Measurements from ENCODE around the gene ISCU. TPM values are rescaled to one million over a fixed set of nuclear protein-coding genes. Genes with fewer than 3 reads are reported as not detected.

The ISCU gene
- polyA plus RNA-seq, 1 of the 3 experiments (the other 2 are of a cell fraction), result 165 TPM

- Histone ChIP-seq H3K36me3 (replicated peaks in 1 of 2; ENCODE audit: control insufficient read depth in 1 of 2, insufficient read depth in 2 of 2, low read length in 1 of 2) (no peaks in the 10 kb centered on the region), H3K27ac (ENCODE audit: low read depth in 2 of 2, low read length in 1 of 2) (no peak overlapping the region), H3K4me3 (ENCODE audit: low read depth in 2 of 2, low read length in 1 of 2) (no peak overlapping the region), H3K4me1 (ENCODE audit: control insufficient read depth in 1 of 2, insufficient read depth in 2 of 2, low read depth in 1 of 2, low read length in 1 of 2) (no peaks in the 10 kb centered on the region; a peak in 1 of 4 replicates), H3K4me2 (no peak overlapping the region), H3K79me2 (ENCODE audit: insufficient read depth) (no peaks in the 10 kb centered on the region), H4K20me1 (ENCODE audit: insufficient read depth) (no peaks in the 10 kb centered on the region), H2AFZ (ENCODE audit: low read depth) (no peak overlapping the region), H3K9me2 (no peaks in the 10 kb centered on the region), H3K9me3 (no peaks in the 10 kb centered on the region), H3K9ac (no peak overlapping the region), H3K27me3 (ENCODE audit: insufficient read depth) (no peaks in the 10 kb centered on the region), H3F3A (replicated peaks; ENCODE audit: insufficient read depth) (no peaks in the 10 kb centered on the region)
- DNase-seq, result no peak
- ChIA-PET CTCF (interaction anchor here (0.7 to 3.7 kb wide), 3 partner anchors 14 to 515 kb away, joined by 4 to 46 read pairs (median 5); partner anchors contain the start of gene ALKBH2), POLR2A (interaction anchor here (0.6 kb wide), 1 partner anchor 16 kb away, joined by 5 read pairs; the partner anchor contains the start of gene ISCU)
- 53% methylated on average over 2 of the region's 2 CpGs for WGBS (ENCODE audit: low lambda C conversion rate)
- TF ChIP-seq RFX5 (IDR thresholded peaks at IDR 0.05; ENCODE audit: low read length), result no peak
- no peak for TF ChIP-seq JUND (IDR thresholded peaks at IDR 0.05)
- TF ChIP-seq MXI1 (IDR thresholded peaks at IDR 0.05; ENCODE audit: low read depth, low read length), result no peak
- TF ChIP-seq TEAD4 (IDR thresholded peaks at IDR 0.05; ENCODE audit: borderline replicate concordance, insufficient read depth), result no peak
- no peak for TF ChIP-seq RCOR1 (IDR thresholded peaks at IDR 0.05; ENCODE audit: low read length)
- TF ChIP-seq CTCF (IDR thresholded peaks at IDR 0.05), result no peak
- no peak for TF ChIP-seq YY1 (IDR thresholded peaks at IDR 0.05; ENCODE audit: low read depth)
- no peak for TF ChIP-seq NRF1 (IDR thresholded peaks at IDR 0.05; ENCODE audit: low read depth, low read length)
- no peak for TF ChIP-seq ELF1 (IDR thresholded peaks at IDR 0.05)
- no peak for TF ChIP-seq POLR2AphosphoS5 (IDR thresholded peaks at IDR 0.05; ENCODE audit: low read depth, low read length)
- no peak for TF ChIP-seq ZBTB33 (IDR thresholded peaks at IDR 0.05; ENCODE audit: borderline replicate concordance, low read depth)
- no peak for TF ChIP-seq IRF3 (IDR thresholded peaks at IDR 0.05; ENCODE audit: low read depth, low read length)
- TF ChIP-seq SMC3 (IDR thresholded peaks at IDR 0.05; ENCODE audit: low read depth, low read length), result no peak
Observed at GRCh38 chr12:108578264-108578663, 15.9 kb downstream of the ISCU start.

- Histone ChIP-seq H4K20me1 (ENCODE audit: insufficient read depth) (no peaks in the 10 kb centered on the region), H2AFZ (ENCODE audit: low read depth) (no peak overlapping the region), H3K36me3 (replicated peaks in 1 of 2; ENCODE audit: control insufficient read depth in 1 of 2, insufficient read depth in 2 of 2, low read length in 1 of 2) (no peaks in the 10 kb centered on the region), H3K27me3 (ENCODE audit: insufficient read depth) (no peaks in the 10 kb centered on the region), H3K27ac (ENCODE audit: low read depth in 2 of 2, low read length in 1 of 2) (no peak overlapping the region), H3K9me3 (no peaks in the 10 kb centered on the region), H3K79me2 (ENCODE audit: insufficient read depth) (no peaks in the 10 kb centered on the region), H3F3A (replicated peaks; ENCODE audit: insufficient read depth) (no peaks in the 10 kb centered on the region), H3K4me2 (no peak overlapping the region), H3K9me2 (no peaks in the 10 kb centered on the region), H3K4me3 (ENCODE audit: low read depth in 2 of 2, low read length in 1 of 2) (no peak overlapping the region), H3K9ac (no peak overlapping the region), H3K4me1 (ENCODE audit: control insufficient read depth in 1 of 2, insufficient read depth in 2 of 2, low read depth in 1 of 2, low read length in 1 of 2) (no peaks in the 10 kb centered on the region; a peak in 1 of 4 replicates)
- WGBS (ENCODE audit: low lambda C conversion rate), result 91% methylated on average over 3 of the region's 3 CpGs
- CTCF ChIA-PET, result interaction anchor here (0.7 kb wide), 1 partner anchor 39 kb away, joined by 3 read pairs; no protein-coding TSS in a partner anchor
- DNase-seq, result no peak
- POLR2A ChIA-PET, result no interaction called here
- TF ChIP-seq TCF12 (IDR thresholded peaks at IDR 0.05) (no peak), FOXJ3 (CRISPR knock-in tag; IDR thresholded peaks at IDR 0.05) (no peak), GABPA (IDR thresholded peaks at IDR 0.05; ENCODE audit: low read depth) (no peak), SIN3A (IDR thresholded peaks at IDR 0.05; ENCODE audit: borderline replicate concordance, low read depth, low read length) (no peak), PBX3 (IDR thresholded peaks at IDR 0.05) (no peak), MEF2A (IDR thresholded peaks at IDR 0.05; ENCODE audit: borderline replicate concordance, low read depth) (no peak), FOXM1 (IDR thresholded peaks at IDR 0.05; ENCODE audit: low read depth) (no peak), USF1 (IDR thresholded peaks at IDR 0.05; ENCODE audit: borderline replicate concordance, low read depth) (no peak)
Observed at GRCh38 chr12:108578813-108579212, 16.4 kb downstream of the ISCU start.

All from SK-N-SH (cell line).